ENCODE data around the gene CFAP91. TPM values are rescaled to one million over a fixed set of nuclear protein-coding genes. Genes with fewer than 3 reads are reported as not detected.

CFAP91 gene
- total RNA-seq, 1 experiment from 2014 or later = 1.5 TPM

DNA sequence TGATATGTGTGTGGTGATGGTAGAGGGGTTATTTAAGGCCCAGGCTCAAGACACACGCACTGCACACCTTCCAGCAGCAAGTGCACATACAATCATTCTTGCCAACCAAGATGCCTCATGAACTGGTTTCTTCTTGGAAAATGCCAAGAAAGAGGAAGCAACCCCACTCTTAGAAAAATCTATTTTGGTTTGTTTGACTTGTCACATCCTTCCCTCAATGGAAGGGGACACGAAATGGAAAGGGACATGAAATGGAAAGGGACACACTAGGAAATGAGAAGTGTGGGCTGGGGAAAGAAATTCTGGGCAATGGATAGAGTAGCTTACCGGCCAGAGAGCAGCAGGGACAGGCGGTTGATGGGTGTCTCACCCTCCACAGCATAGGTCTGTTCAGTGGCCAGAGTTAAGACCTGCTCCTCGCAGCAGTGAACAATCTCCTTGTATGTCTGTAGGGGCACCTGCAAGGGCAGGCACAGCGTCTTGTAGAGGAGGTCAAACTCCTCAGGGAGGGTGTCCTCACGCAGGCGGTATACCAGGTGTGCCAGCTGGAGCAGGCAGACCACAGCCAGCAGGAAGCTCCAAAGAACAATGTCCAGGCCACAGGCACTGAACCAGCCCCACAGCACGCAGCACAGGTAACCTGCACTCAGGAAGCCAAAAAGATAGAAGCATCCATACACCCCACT is 43.1 kb upstream of the CFAP91 start:
- H3K36me3 Mint-ChIP-seq (ENCODE audit: insufficient read depth, unreplicated experiment) = no peaks in the 10 kb centered on the region
- H3K27me3 Mint-ChIP-seq (ENCODE audit: unreplicated experiment) = no peaks in the 10 kb centered on the region
- CTCF ChIA-PET = no interaction called here
- H3K27ac Mint-ChIP-seq (ENCODE audit: unreplicated experiment) = no peak overlapping the region
- H3K4me3 Mint-ChIP-seq (ENCODE audit: low read depth, unreplicated experiment) = no peak overlapping the region
- H3K9me3 Mint-ChIP-seq (ENCODE audit: low read depth, unreplicated experiment) = no peaks in the 10 kb centered on the region
- TF ChIP-seq, protein P1, sequence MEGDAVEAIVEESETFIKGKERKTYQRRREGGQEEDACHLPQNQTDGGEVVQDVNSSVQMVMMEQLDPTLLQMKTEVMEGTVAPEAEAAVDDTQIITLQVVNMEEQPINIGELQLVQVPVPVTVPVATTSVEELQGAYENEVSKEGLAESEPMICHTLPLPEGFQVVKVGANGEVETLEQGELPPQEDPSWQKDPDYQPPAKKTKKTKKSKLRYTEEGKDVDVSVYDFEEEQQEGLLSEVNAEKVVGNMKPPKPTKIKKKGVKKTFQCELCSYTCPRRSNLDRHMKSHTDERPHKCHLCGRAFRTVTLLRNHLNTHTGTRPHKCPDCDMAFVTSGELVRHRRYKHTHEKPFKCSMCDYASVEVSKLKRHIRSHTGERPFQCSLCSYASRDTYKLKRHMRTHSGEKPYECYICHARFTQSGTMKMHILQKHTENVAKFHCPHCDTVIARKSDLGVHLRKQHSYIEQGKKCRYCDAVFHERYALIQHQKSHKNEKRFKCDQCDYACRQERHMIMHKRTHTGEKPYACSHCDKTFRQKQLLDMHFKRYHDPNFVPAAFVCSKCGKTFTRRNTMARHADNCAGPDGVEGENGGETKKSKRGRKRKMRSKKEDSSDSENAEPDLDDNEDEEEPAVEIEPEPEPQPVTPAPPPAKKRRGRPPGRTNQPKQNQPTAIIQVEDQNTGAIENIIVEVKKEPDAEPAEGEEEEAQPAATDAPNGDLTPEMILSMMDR (IDR thresholded peaks at IDR 0.05; ENCODE audit: unreplicated experiment) = no peak
- no peak for DNase-seq
- H3K4me1 Mint-ChIP-seq (ENCODE audit: low read depth, unreplicated experiment) = no peaks in the 10 kb centered on the region
- no TSS peak for BruUV-seq (replicated peaks)
- intact Hi-C loops (cut with micrococcal nuclease; ENCODE audit: unreplicated experiment) = no loop called here

DNA sequence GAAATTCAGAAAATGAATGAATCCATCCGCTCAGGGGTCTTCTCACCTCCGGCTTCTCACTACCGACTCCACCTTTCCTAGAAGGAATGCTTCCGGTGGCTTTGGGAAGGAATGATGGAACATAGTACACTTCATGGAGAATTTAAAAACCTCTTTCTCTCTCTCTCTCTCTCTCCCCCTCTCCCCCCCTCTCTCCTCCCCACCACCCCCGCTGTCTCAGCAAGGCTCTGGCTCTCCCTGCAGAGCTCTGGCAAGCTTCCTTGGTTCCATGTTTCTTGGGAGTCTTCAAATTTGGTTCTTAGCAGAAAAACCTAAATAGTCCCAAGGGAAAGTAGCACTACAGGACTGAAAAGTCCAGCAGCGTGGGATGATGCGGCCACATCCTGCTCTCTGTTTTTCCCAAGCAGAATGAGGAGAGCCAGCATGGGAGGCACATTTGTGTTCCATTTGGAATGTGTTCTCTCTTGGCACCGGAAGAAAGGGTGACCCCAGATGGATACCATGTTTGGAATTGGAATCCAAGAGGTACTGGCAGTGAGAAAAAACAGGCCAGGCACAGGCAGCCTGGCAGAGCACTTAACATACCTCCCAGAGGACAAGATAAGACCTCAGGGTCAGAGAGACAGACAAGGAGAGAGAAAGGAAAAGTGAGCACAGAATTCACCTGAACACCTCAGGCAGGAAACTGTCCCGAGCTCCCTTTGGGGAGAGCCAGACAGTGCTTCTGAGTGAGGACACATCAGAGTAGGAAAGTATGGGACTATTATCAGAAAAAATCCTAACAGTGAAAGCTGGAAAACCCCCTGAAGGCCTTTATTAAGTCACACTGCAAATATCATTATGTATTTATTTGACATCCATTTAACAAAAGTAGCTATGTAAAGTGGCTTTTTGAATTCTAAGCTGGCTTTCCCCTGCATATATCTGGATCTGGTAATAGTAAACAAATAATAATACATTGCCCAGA is 42.1 kb upstream of the CFAP91 start, which contains the start of gene POPDC2:
Gene POPDC2, minus strand, starts transcription at position 116 of the 967 bp plus-strand sequence. CDS start 166 bp downstream, outside the sequence.
- H3K9me3 Mint-ChIP-seq (ENCODE audit: low read depth, unreplicated experiment) = no peaks in the 10 kb centered on the region
- DNase-seq = no peak
- CTCF ChIA-PET = no interaction called here
- intact Hi-C loops (cut with micrococcal nuclease; ENCODE audit: unreplicated experiment) = no loop called here
- H3K27ac Mint-ChIP-seq (ENCODE audit: unreplicated experiment) = no peak within 1 kb of the TSS
- no peaks in the 10 kb centered on the region for H3K36me3 Mint-ChIP-seq (ENCODE audit: insufficient read depth, unreplicated experiment)
- H3K4me1 Mint-ChIP-seq (ENCODE audit: low read depth, unreplicated experiment) = no peaks in the 10 kb centered on the region
- H3K27me3 Mint-ChIP-seq (ENCODE audit: unreplicated experiment) = no peaks in the 10 kb centered on the region
- TF ChIP-seq, protein P1 (IDR thresholded peaks at IDR 0.05; ENCODE audit: unreplicated experiment) = no peak
- no peak within 1 kb of the TSS for H3K4me3 Mint-ChIP-seq (ENCODE audit: low read depth, unreplicated experiment)
- no TSS peak for BruUV-seq (replicated peaks)

DNA sequence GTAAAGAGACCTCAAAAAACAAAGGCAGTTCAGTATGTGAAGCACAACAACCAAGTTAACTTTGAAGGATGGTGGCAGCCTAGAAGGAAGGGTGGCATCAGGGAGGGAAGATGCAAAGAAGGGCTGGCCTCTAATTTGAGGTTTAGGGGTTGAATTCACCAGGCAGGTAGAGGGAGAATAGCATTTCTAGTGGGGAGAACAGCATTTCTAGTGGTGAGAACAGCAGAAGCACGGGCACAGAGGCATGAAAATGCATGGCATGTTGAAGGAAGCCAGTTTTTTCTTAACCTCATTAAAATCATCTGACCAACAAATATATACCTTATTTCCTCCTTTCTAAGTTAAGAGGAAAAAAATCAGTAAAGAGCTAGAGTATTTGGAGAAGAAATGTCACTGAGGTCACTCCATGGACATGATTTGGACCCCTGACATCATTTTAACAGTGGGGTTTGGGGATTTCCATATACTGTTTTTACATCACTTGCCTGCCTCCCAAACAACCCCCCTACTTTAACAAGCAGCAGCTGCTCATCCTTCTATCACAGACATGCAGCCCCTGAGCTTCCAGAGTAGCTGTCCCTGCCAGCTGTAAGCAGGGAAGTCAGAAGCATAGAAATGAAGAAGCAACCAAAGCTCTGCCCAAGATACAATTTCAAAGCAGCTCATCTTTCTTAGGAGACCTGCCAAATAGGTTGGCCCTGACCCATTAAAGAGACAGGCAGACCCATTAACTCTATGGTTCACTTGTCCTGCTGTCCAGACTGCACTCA is 40.0 kb upstream of the CFAP91 start:
- CTCF ChIA-PET = no interaction called here
- Mint-ChIP-seq H3K27me3 (ENCODE audit: unreplicated experiment) (no peaks in the 10 kb centered on the region), H3K27ac (ENCODE audit: unreplicated experiment) (no peak overlapping the region), H3K36me3 (ENCODE audit: insufficient read depth, unreplicated experiment) (no peaks in the 10 kb centered on the region), H3K9me3 (ENCODE audit: low read depth, unreplicated experiment) (no peaks in the 10 kb centered on the region), H3K4me3 (ENCODE audit: low read depth, unreplicated experiment) (no peak overlapping the region), H3K4me1 (ENCODE audit: low read depth, unreplicated experiment) (no peaks in the 10 kb centered on the region)
- DNase-seq = no peak
- TF ChIP-seq, protein P1 (IDR thresholded peaks at IDR 0.05; ENCODE audit: unreplicated experiment) = no peak
- BruUV-seq (replicated peaks) = no TSS peak
- intact Hi-C loops (cut with micrococcal nuclease; ENCODE audit: unreplicated experiment) = no loop called here

DNA sequence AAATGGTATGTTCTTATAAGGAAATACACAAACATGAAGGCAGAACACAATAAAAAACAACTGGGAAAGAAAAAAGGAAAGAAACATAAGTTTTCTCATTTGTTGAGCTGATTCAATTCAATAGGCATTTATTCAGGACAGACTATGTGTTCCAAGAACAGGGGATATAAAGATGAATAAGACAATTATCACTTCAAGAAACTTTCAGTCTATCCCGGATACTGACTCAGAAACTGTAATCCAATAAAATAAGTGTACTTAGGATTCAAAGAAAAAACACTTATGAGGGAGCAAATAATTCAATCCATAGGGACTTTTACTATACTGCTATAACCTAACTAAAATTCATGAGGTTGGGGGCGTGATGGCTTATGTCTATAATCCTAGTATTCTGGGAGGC is 38.9 kb upstream of the CFAP91 start:
- H3K36me3 Mint-ChIP-seq (ENCODE audit: insufficient read depth, unreplicated experiment) = no peaks in the 10 kb centered on the region
- TF ChIP-seq, protein P1 (IDR thresholded peaks at IDR 0.05; ENCODE audit: unreplicated experiment) = no peak
- no peaks in the 10 kb centered on the region for H3K27me3 Mint-ChIP-seq (ENCODE audit: unreplicated experiment)
- no peak for DNase-seq
- no peaks in the 10 kb centered on the region for H3K4me1 Mint-ChIP-seq (ENCODE audit: low read depth, unreplicated experiment)
- no peaks in the 10 kb centered on the region for H3K9me3 Mint-ChIP-seq (ENCODE audit: low read depth, unreplicated experiment)
- no TSS peak for BruUV-seq (replicated peaks)
- CTCF ChIA-PET = no interaction called here
- H3K27ac Mint-ChIP-seq (ENCODE audit: unreplicated experiment) = no peak overlapping the region
- intact Hi-C loops (cut with micrococcal nuclease; ENCODE audit: unreplicated experiment) = no loop called here
- no peak overlapping the region for H3K4me3 Mint-ChIP-seq (ENCODE audit: low read depth, unreplicated experiment)
